Ovary (tissue), 9 donors: ENCODE results near the gene TAGLN2. TPM values are rescaled to one million over a fixed set of nuclear protein-coding genes. Genes with fewer than 3 reads are reported as not detected.
A peak's percentile ranks its signal among the peaks of the same experiment; 100 is the strongest.

Experiments used
- DNase-seq, 5 donors: peaks; one replicate each; pipeline ENCODE4 v3.0.0-alpha.2; 2019 to 2020
- H3K27ac ChIP-seq, 2 donors: fragments of 200-600 bp; one replicate each; pipeline versions ENCODE4 v1.5.1 to v1.8.0; 2019 to 2022
- H3K27me3 ChIP-seq: fragments of 200-600 bp; one replicate; pipeline ENCODE4 v1.8.0; 2022
- H3K36me3 ChIP-seq: fragments of 200-600 bp; sonication (generic); one replicate; pipeline ENCODE4 v1.5.1; 2019
- H3K4me1 ChIP-seq: one replicate; pipeline ENCODE4 v1.8.1; 2013; ENCODE audit warnings: mild to moderate bottlenecking, moderate library complexity; ENCODE audit not compliant: insufficient read depth
- H3K4me3 ChIP-seq: fragments of 200-600 bp; sonication (generic); one replicate; pipeline ENCODE4 v1.5.1; 2017
- H3K9me3 ChIP-seq, 2 donors: fragments of 200-600 bp in 1 of 2; sonication (generic) in 1 of 2; one replicate each; pipeline versions ENCODE4 v1.5.1 to v1.8.1; 2013 to 2019; ENCODE audit warnings: mild to moderate bottlenecking in 1 of 2, moderate library complexity in 1 of 2
- EP300 ChIP-seq: sonication (generic); formaldehyde crosslinking; IDR thresholded peaks from one replicate; pipeline ENCODE4 v1.6.1; 2017; ENCODE audit warnings: antibody characterized with exemption
- POLR2A ChIP-seq: fragments of 450-650 bp; IDR thresholded peaks from one replicate; pipeline ENCODE4 v1.6.1; 2017; ENCODE audit warnings: antibody characterized with exemption, mild to moderate bottlenecking, moderate library complexity
- WGBS, 3 donors: extraction: QIAGEN DNeasy Blood & Tissue Kit in 1 of 3; methylation state at CpG; one replicate each; pipeline versions ENCODE4 v1.1.5 to v1.1.7; 2013 to 2017; 5-methylcytosine and 5-hydroxymethylcytosine counted together
- intact Hi-C, 4 donors: fragments of 100-400 bp; cut with DNase I; formaldehyde crosslinking; loops; one replicate each; pipeline versions ENCODE4 v1.11.0 to v1.15.1; 2022 to 2023
- polyA plus RNA-seq, 2 donors: library from polyadenylated mRNA; stranded (reverse); fragments of 200-250 nt in 1 of 2; fragments of 350-450 nt in 1 of 2; fragmentation: Illumina TruSeq in 1 of 2; extraction: RNeasy Lipid Tissue Mini Kit (QIAGEN cat#74804) in 1 of 2; gene quantifications; one replicate each; pipeline ENCODE4 v1.2.3, GENCODE V29; 2013 to 2014
- total RNA-seq, 7 donors: library from RNA; depleted of rRNA in 2 of 7; stranded (reverse); fragments of >200 nt in 2 of 7; fragmentation: NEBNext Ultra II Directional in 3 of 7; extraction: Animal tissue kit (Norgen Biotek cat#: 25700) in 3 of 7; gene quantifications; one replicate each; pipeline versions ENCODE4 v1.1.0 to v1.2.4, GENCODE V29; 2016 to 2023
- TF ChIP-seq, protein P1 (sequence below), 3 donors: fragments of 450-650 bp in 2 of 3; fragments of 200-600 bp in 1 of 3; IDR thresholded peaks; one replicate each; pipeline versions ENCODE4 v1.5.1 to v1.8.0; 2016 to 2022; ENCODE audit warnings: antibody characterized with exemption in 3 of 3, mild to moderate bottlenecking in 1 of 3
- donor health status: DM: no; HTN: no; CAD: no; lungs with moderate emphysema.
- donor health status: DM: no; HTN: no; CAD: no.
- donor health status: Bipolar disorder and iron deficiency.
- donor health status: DM: yes; HTN: yes; CAD: no.
- donor health status: DM: no; HTN: no; CAD: no.
- donor health status: DM: yes; HTN: yes; CAD: no.

TAGLN2 gene
- total and polyA plus RNA-seq, 9 donors = 81.8 to 266 (median 174) TPM

DNA sequence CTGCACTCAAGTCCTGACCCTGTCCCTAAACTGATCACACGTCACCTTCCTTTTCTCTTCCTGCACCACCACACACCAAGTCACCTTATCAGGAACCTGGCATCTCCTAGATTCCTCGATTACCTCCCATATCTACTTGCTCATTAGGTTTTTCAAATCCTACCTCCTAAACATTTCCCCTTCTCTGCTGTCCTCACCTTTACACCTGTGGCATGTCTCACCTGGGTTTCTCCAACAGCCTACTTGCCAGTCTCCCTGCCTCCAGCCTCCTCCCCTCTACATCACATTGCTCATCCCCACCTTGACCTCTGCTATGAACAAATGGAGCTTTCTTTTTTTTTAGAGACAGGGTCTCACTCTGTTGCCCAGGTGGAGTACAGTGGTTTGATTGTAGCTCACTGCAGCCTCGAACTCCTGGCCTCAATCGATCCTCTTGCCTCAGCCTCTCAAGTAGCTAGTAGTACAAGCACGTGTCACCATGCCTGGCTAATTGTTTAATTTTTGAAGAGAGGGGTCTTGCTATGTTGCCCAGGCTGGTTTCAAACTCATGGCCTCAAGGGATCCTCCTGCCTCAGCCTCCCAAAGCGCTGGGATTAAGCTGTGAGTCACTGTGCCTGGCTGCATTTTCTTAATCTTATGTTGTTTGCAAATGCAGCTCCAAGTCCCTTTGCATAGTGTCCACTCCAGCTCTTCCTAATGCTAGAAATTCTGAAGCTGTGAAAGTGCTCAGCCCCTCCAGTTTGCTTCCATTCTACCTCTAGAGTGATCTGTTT lies 13.8 kb upstream of the TAGLN2 start:
- Histone ChIP-seq H3K4me1 (no peaks in the 10 kb centered on the region), H3K9me3 (no peaks in the 10 kb centered on the region), H3K27me3 (no peaks in the 10 kb centered on the region), H3K36me3 (no peaks in the 10 kb centered on the region), H3K27ac (no peak overlapping the region), H3K4me3 (no peak overlapping the region)
- no peak for DNase-seq
- intact Hi-C loops = no loop called here
- 87 to 89% (median 88%) methylated on average over 6 of the region's 6 CpGs for WGBS, 3 donors
- TF ChIP-seq EP300 (no peak), POLR2A (no peak)
- TF ChIP-seq, protein P1, sequence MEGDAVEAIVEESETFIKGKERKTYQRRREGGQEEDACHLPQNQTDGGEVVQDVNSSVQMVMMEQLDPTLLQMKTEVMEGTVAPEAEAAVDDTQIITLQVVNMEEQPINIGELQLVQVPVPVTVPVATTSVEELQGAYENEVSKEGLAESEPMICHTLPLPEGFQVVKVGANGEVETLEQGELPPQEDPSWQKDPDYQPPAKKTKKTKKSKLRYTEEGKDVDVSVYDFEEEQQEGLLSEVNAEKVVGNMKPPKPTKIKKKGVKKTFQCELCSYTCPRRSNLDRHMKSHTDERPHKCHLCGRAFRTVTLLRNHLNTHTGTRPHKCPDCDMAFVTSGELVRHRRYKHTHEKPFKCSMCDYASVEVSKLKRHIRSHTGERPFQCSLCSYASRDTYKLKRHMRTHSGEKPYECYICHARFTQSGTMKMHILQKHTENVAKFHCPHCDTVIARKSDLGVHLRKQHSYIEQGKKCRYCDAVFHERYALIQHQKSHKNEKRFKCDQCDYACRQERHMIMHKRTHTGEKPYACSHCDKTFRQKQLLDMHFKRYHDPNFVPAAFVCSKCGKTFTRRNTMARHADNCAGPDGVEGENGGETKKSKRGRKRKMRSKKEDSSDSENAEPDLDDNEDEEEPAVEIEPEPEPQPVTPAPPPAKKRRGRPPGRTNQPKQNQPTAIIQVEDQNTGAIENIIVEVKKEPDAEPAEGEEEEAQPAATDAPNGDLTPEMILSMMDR (IDR thresholded peaks at IDR 0.05) = no peak

DNA sequence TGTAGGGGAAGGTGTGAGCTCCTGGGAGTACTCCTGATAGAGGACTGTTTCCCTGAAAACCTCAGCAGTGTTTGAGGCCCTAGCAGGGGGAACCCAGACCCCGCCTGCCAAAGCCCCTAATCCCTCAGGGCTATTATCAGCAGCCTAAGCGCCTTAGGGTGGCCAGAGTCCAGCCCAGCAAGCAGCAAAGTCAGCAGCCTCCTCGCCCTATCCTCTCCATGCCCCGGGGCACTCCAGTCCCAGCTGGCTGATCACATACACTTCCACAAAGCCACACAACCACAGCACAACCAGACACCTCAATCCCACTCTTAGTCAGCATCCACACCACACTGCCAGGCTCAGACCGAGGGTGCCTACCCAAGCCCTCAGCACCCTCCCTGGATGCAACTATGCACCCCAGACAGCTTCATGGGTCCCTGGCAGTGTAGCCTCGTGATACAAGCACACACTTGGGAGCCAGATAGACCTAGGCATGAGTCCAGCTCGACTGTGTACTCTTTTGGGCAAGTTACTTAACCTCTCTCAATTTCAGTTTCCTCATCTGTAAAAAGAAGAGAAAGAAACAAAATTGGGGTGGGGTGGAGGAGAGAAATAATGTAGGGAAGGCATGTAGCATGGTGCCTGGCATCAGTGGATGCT lies 13.0 kb upstream of the TAGLN2 start:
- intact Hi-C loops = no loop called here

DNA sequence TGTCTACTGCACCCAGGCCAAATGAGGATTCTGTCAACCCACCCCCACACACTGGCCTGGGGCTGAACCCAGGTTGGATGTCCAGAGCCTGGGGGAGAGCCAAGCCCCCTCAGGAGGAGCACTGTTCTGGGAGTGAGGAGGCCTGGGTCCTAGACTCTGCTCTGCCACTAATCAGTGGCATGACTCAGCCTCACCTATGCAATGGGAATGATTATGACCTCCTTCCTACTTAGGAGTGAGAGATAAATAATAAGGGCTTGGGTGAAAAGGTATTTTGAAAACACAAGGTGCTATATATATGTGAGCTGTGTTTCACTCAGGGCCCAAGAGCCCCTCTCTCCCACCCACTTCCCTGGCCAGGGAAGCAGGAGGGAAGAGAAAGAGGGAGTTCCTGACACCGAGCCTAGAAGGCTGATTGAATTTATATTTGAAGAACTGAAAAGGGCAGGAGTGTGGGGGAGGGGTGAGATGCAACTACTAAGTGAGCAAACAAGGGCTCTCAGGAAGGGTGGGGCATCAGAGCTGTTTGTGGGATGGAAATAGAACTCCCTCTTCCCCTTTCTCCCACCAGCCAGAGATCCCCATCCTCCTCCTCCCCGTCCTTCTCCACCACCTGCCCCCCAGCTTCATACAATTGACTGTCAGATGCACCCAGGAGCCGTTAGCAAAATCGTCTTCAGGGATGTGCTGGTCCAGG lies 11.9 kb upstream of the TAGLN2 start:
- Histone ChIP-seq H3K9me3 (no peaks in the 10 kb centered on the region), H3K4me1 (no peaks in the 10 kb centered on the region), H3K27ac (no peak overlapping the region), H3K36me3 (no peaks in the 10 kb centered on the region), H3K4me3 (no peak overlapping the region), H3K27me3 (no peaks in the 10 kb centered on the region)
- WGBS, 3 donors = 31 to 53% (median 40%) methylated on average over 4 of the region's 4 CpGs
- intact Hi-C loops = no loop called here
- DNase-seq = no peak
- TF ChIP-seq EP300 = no peak
- TF ChIP-seq, protein P1 (IDR thresholded peaks at IDR 0.05) = no peak
- no peak for TF ChIP-seq POLR2A

More for the DNA sequence above, 13.0 kb upstream of the TAGLN2 start:
- 60 to 64% (median 62%) methylated on average over 7 of the region's 7 CpGs for WGBS, 3 donors
- H3K4me1 ChIP-seq = no peaks in the 10 kb centered on the region
- H3K4me3 ChIP-seq = no peak overlapping the region
- H3K27ac ChIP-seq = no peak overlapping the region
- DNase-seq = no peak
- TF ChIP-seq, protein P1 (IDR thresholded peaks at IDR 0.05) = no peak
- TF ChIP-seq EP300 (no peak), POLR2A (no peak)
- no peaks in the 10 kb centered on the region for H3K9me3 ChIP-seq
- no peaks in the 10 kb centered on the region for H3K36me3 ChIP-seq
- H3K27me3 ChIP-seq = no peaks in the 10 kb centered on the region

DNA sequence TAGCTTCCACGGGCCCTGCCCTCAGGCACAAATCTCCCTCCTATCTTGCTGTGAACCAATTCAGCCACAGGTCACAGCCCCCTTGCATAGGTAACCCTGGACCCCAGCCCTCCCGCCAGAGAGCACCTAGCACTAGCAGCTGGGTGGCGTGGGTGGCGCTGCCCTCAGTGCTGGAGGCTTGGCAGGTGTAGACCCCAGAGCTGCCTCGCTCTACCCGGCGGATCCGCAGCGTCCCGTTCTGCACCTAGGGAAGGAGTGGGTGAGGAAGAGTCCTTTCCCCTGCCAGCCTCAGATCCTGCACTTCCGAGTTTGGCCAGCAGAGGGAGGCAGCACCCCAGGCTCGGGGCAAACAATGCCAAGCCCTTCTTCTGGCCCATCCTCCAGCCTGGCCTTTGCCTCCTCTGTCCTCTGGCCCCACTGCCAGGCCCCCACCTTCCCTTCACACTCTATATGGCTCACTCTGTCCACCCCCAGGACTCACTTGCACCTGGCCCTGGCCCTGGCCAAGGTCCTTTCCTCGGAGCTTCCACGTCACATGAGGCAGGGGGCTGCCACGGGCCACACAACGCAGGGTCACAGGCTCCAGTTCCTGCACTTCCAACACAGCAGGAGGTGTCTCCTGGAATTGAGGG lies 11.1 kb upstream of the TAGLN2 start:
- no peaks in the 10 kb centered on the region for H3K27me3 ChIP-seq
- no peaks in the 10 kb centered on the region for H3K4me1 ChIP-seq
- H3K27ac ChIP-seq = no peak overlapping the region
- DNase-seq = peak; percentile 46 to 82 (median 72)
- no peaks in the 10 kb centered on the region for H3K9me3 ChIP-seq
- WGBS, 3 donors = 29 to 35% (median 34%) methylated on average over 16 of the region's 16 CpGs
- H3K4me3 ChIP-seq = no peak overlapping the region
- intact Hi-C loops = no loop called here
- H3K36me3 ChIP-seq = no peaks in the 10 kb centered on the region
- TF ChIP-seq, protein P1 (IDR thresholded peaks at IDR 0.05) = peak; percentile 84 to 98 (median 85)
- TF ChIP-seq EP300 = no peak
